PC-9 (cell line): Measurements from ENCODE around the gene JADE2. TPM values are rescaled to one million over a fixed set of nuclear protein-coding genes. Genes with fewer than 3 reads are reported as not detected.

Experiments used
- BruUV-seq: library from RNA; stranded (reverse); fragments of 400-500 nt; replicated peaks from 2 replicates; lab custom pipeline; 2021; lab: Mats Ljungman, UMichigan
- CTCF ChIA-PET: fragments of 300-600 bp; sonication (Branson Sonifier 250); formaldehyde crosslinking; loops from one replicate; lab custom pipeline; 2022; ENCODE audit warnings: antibody characterized with exemption; lab: Charles Lee
- POLR2A ChIA-PET: fragments of 300-600 bp; sonication (Branson Sonifier 250); formaldehyde crosslinking; loops from one replicate; lab custom pipeline; 2022; ENCODE audit warnings: antibody characterized with exemption; ENCODE audit not compliant: unreplicated experiment; lab: Charles Lee
- DNase-seq, 2 experiments: peaks; one replicate each; pipeline versions ENCODE4 v3.0.0 to v3.0.0-alpha.2; 2015 to 2022; ENCODE audit warnings: mixed read lengths in 1 of 2
- H2AFZ ChIP-seq: fragments of 200-600 bp; sonication (generic); 2 replicates; pipeline ENCODE4 v1.8.1; 2017; ENCODE audit warnings: antibody characterized with exemption
- H3F3A ChIP-seq: fragments of 200-600 bp; sonication (generic); 2 replicates; pipeline ENCODE4 v1.8.1; 2017; ENCODE audit warnings: antibody characterized with exemption, mild to moderate bottlenecking, low read depth; ENCODE audit not compliant: insufficient read depth
- H3K27ac ChIP-seq: fragments of 200-600 bp; sonication (generic); 2 replicates; pipeline ENCODE4 v1.6.1; 2016; ENCODE audit warnings: mixed run types
- H3K27me3 ChIP-seq: fragments of 200-600 bp; sonication (generic); 2 replicates; pipeline ENCODE4 v1.6.1; 2016; ENCODE audit warnings: low read depth, mixed run types; ENCODE audit not compliant: insufficient read depth
- H3K36me3 ChIP-seq: fragments of 200-600 bp; sonication (generic); 2 replicates; pipeline ENCODE4 v1.6.1; 2016; ENCODE audit warnings: low read depth, mixed run types
- H3K4me1 ChIP-seq: fragments of 200-600 bp; sonication (generic); replicated peaks from 2 replicates; pipeline ENCODE4 v1.6.1; 2016; ENCODE audit warnings: mixed run types; ENCODE audit not compliant: insufficient read depth
- H3K4me2 ChIP-seq: fragments of 200-600 bp; sonication (generic); 2 replicates; pipeline ENCODE4 v1.6.1; 2017; ENCODE audit warnings: mixed run types
- H3K4me3 ChIP-seq: fragments of 200-600 bp; sonication (generic); 2 replicates; pipeline ENCODE4 v1.6.1; 2016; ENCODE audit warnings: mixed run types
- H3K79me2 ChIP-seq: fragments of 200-600 bp; sonication (generic); 2 replicates; pipeline ENCODE4 v1.6.1; 2017; ENCODE audit warnings: low read depth, mixed run types
- H3K9me2 ChIP-seq: fragments of 200-600 bp; sonication (generic); 2 replicates; pipeline ENCODE4 v1.8.1; 2017; ENCODE audit warnings: mild to moderate bottlenecking; ENCODE audit not compliant: insufficient read depth
- H3K9me3 ChIP-seq: fragments of 200-600 bp; sonication (generic); 2 replicates; pipeline ENCODE4 v1.8.1; 2016; ENCODE audit warnings: low read depth; ENCODE audit not compliant: insufficient read depth
- H4K20me1 ChIP-seq: fragments of 200-600 bp; sonication (generic); 2 replicates; pipeline ENCODE4 v1.8.1; 2017; ENCODE audit not compliant: insufficient read depth
- CTCF ChIP-seq: fragments of 200-600 bp; sonication (generic); conservative IDR thresholded peaks from 2 replicates; pipeline ENCODE4 v1.6.1; 2017; ENCODE audit warnings: mixed run types, antibody characterized with exemption, mild to moderate bottlenecking, moderate library complexity
- EZH2 ChIP-seq: fragments of 200-600 bp; sonication (generic); IDR thresholded peaks from 2 replicates; pipeline ENCODE4 v1.8.0; 2017; ENCODE audit warnings: antibody characterized with exemption, low read depth
- intact Hi-C: fragments of 100-400 bp; cut with micrococcal nuclease; formaldehyde crosslinking; loops from one replicate; pipeline ENCODE4 v1.10.0; 2022; ENCODE audit not compliant: unreplicated experiment
- total RNA-seq: library from RNA; stranded (reverse); gene quantifications from 2 replicates; pipeline ENCODE4 v1.2.3, GENCODE V29; 2021

Gene JADE2
- total RNA-seq, 1 experiment from 2014 or later: 82.1 TPM

- Histone ChIP-seq H3K4me3 (peak overlapping the region; percentile 89), H3K27me3 (no peaks in the 10 kb centered on the region), H3K4me2 (peak overlapping the region; percentile 90), H3K9me2 (no peaks in the 10 kb centered on the region), H4K20me1 (peaks cover 38% of the 10 kb centered on the region), H2AFZ (peak overlapping the region; percentile 83), H3K4me1 (peaks cover 20% of the 10 kb centered on the region), H3K79me2 (peaks cover 58% of the 10 kb centered on the region), H3F3A (peaks cover 16% of the 10 kb centered on the region; the same call in 1 of the 2 replicates), H3K9me3 (no peaks in the 10 kb centered on the region), H3K36me3 (0 out of 2 replicates have a peak, but pooled peaks cover 7% of the 10 kb centered on the region), H3K27ac (peak overlapping the region; percentile 52)
- DNase-seq: peak in 1 of 2 experiments; percentile 82
- intact Hi-C loops: loop anchor here (1.0 to 5.0 kb wide), 7 partner anchors 26 to 211 kb away; partner anchors contain the start of genes CAMLG, CDKN2AIPNL and UBE2B
- ChIA-PET CTCF (interaction anchor here (0.6 to 1.0 kb wide), 2 partner anchors 25 to 115 kb away, joined by 3 to 6 read pairs; partner anchors contain the start of gene CDKN2AIPNL), POLR2A (interaction anchor here (0.6 to 0.8 kb wide), 3 partner anchors 16 to 28 kb away, joined by 3 to 22 read pairs (median 8); no protein-coding TSS in a partner anchor)
- BruUV-seq: no TSS peak
- TF ChIP-seq CTCF (peak; percentile 67), EZH2 (no peak)
These were observed 1.1 kb downstream of the JADE2 start for GRCh38 chr5:134526483-134527155.

GRCh38 chr5:134527156-134527960 lies 1.9 kb downstream of the JADE2 start:
- Histone ChIP-seq H3K27ac (peak overlapping the region; percentile 52; the same call in 1 of the 2 replicates), H3F3A (peaks cover 16% of the 10 kb centered on the region; the same call in 1 of the 2 replicates), H3K36me3 (0 out of 2 replicates have a peak, but pooled peaks cover 7% of the 10 kb centered on the region), H3K4me3 (peak overlapping the region; percentile 89), H3K4me1 (peaks cover 20% of the 10 kb centered on the region), H3K27me3 (no peaks in the 10 kb centered on the region), H4K20me1 (peaks cover 45% of the 10 kb centered on the region), H3K9me2 (no peaks in the 10 kb centered on the region), H3K4me2 (peak overlapping the region; percentile 90), H3K79me2 (peaks cover 65% of the 10 kb centered on the region), H2AFZ (peak overlapping the region; percentile 83), H3K9me3 (no peaks in the 10 kb centered on the region)
- no TSS peak for BruUV-seq
- POLR2A ChIA-PET: interaction anchor here (0.6 to 0.8 kb wide), 3 partner anchors 17 to 28 kb away, joined by 8 to 22 read pairs (median 19); no protein-coding TSS in a partner anchor
- intact Hi-C loops: loop anchor here (1.0 to 5.0 kb wide), 7 partner anchors 25 to 210 kb away; partner anchors contain the start of genes CAMLG, CDKN2AIPNL and UBE2B
- peak; percentile 76 to 86 for DNase-seq
- TF ChIP-seq CTCF: peak; percentile 89
- TF ChIP-seq EZH2: no peak
- CTCF ChIA-PET: interaction anchor here (0.6 to 1.0 kb wide), 4 partner anchors 10 to 116 kb away, joined by 3 to 6 read pairs (median 4); partner anchors contain the start of gene CDKN2AIPNL
